GM19455 (cell line): ENCODE results near the gene FRMD1.

Experiments
- ATAC-seq: cut with Tn5 transposase; IDR thresholded peaks from one replicate; pipeline ENCODE4 v1.9.1; 2021; ENCODE audit not compliant: unreplicated experiment

Gene FRMD1

GRCh38 chr6:168044521-168045130 is 34.4 kb downstream of the FRMD1 start:
- no peak for ATAC-seq

- ATAC-seq = no peak
Observed at GRCh38 chr6:168043848-168044415, 35.1 kb downstream of the FRMD1 start.

- ATAC-seq = no peak
Observed at GRCh38 chr6:168043193-168043847, 35.7 kb downstream of the FRMD1 start.

GRCh38 chr6:168042426-168043192 is 36.4 kb downstream of the FRMD1 start:
- no peak for ATAC-seq

GRCh38 chr6:168041928-168042327 is 37.1 kb downstream of the FRMD1 start:
- no peak for ATAC-seq

- no peak for ATAC-seq
Observed at GRCh38 chr6:168040856-168041496, 38.0 kb downstream of the FRMD1 start.

- ATAC-seq = no peak
Observed at GRCh38 chr6:168039849-168040248, 39.2 kb downstream of the FRMD1 start.

- no peak for ATAC-seq
Observed at GRCh38 chr6:168039301-168039700, 39.7 kb downstream of the FRMD1 start.

- no peak for ATAC-seq
Observed at GRCh38 chr6:168038576-168039140, 40.4 kb downstream of the FRMD1 start.

GRCh38 chr6:168037856-168038255 is 41.2 kb downstream of the FRMD1 start:
- ATAC-seq = no peak

- ATAC-seq = no peak
Observed at GRCh38 chr6:168037242-168037641, 41.8 kb downstream of the FRMD1 start.

- ATAC-seq = no peak
Observed at GRCh38 chr6:168035661-168036545, 43.1 kb downstream of the FRMD1 start.

GRCh38 chr6:168035098-168035660 is 43.8 kb downstream of the FRMD1 start:
- ATAC-seq = no peak

GRCh38 chr6:168034537-168034936 is 44.5 kb downstream of the FRMD1 start:
- ATAC-seq = no peak

GRCh38 chr6:168033791-168034190 is 45.2 kb downstream of the FRMD1 start:
- no peak for ATAC-seq

- ATAC-seq = no peak
Observed at GRCh38 chr6:168032005-168032760, 46.8 kb downstream of the FRMD1 start.

- ATAC-seq = no peak
Observed at GRCh38 chr6:168031411-168031971, 47.5 kb downstream of the FRMD1 start.

GRCh38 chr6:168030908-168031307 is 48.1 kb downstream of the FRMD1 start:
- ATAC-seq = no peak
